GM12878 (cell line): ENCODE measurements around the gene ANKMY1.

Experiments
- ATF7 ChIP-seq: fragments of 450-650 bp; IDR thresholded peaks from 2 replicates; pipeline ENCODE4 v1.6.1; 2016; ENCODE audit warnings: low read depth, mild to moderate bottlenecking
- CHD2 ChIP-seq: IDR thresholded peaks from 2 replicates; pipeline ENCODE4 v1.6.1; 2011; ENCODE audit warnings: low read depth, low read length, improper control_type of control experiment, borderline replicate concordance
- CREM ChIP-seq: IDR thresholded peaks from 2 replicates; pipeline ENCODE4 v1.6.1; 2014; ENCODE audit warnings: antibody characterized with exemption, low read depth
- CTCF ChIP-seq, 3 experiments: IDR thresholded peaks in 2 of 3; conservative IDR thresholded peaks in 1 of 3; 2 replicates each; pipeline ENCODE4 v1.5.1; 2011; ENCODE audit warnings: low read depth in 3 of 3, low read length in 3 of 3, mild to moderate bottlenecking in 3 of 3, control low read depth in 2 of 3, moderate library complexity in 2 of 3, inconsistent platforms in 1 of 3, mixed read lengths in 1 of 3; ENCODE audit not compliant: control insufficient read depth in 2 of 3, insufficient read depth in 1 of 3; ENCODE audit errors: extremely low read depth in 1 of 3
- ESRRA ChIP-seq: IDR thresholded peaks from 2 replicates; pipeline ENCODE4 v1.6.1; 2012; ENCODE audit warnings: mild to moderate bottlenecking, low read length, improper control_type of control experiment
- MEF2A ChIP-seq: IDR thresholded peaks from 2 replicates; pipeline ENCODE4 v1.6.1; 2011; ENCODE audit warnings: low read depth, mild to moderate bottlenecking, low read length, moderate library complexity; ENCODE audit not compliant: insufficient read depth
- MTA3 ChIP-seq: IDR thresholded peaks from 2 replicates; pipeline ENCODE4 v1.6.1; 2012; ENCODE audit warnings: low read length, inconsistent platforms, borderline replicate concordance
- NBN ChIP-seq: fragments of 450-650 bp; IDR thresholded peaks from 2 replicates; pipeline ENCODE4 v1.6.1; 2016
- PBX3 ChIP-seq: IDR thresholded peaks from 2 replicates; pipeline ENCODE4 v1.6.1; 2011; ENCODE audit warnings: mild to moderate bottlenecking, low read depth, low read length, moderate library complexity; ENCODE audit not compliant: insufficient replicate concordance
- POLR2AphosphoS5 ChIP-seq: IDR thresholded peaks from 2 replicates; pipeline ENCODE4 v1.6.1; 2011; ENCODE audit warnings: mild to moderate bottlenecking, low read length, inconsistent platforms
- RBBP5 ChIP-seq: fragments of 200-600 bp; sonication (generic); conservative IDR thresholded peaks from 2 replicates; pipeline ENCODE4 v1.6.1; 2016
- SP1 ChIP-seq: IDR thresholded peaks from one replicate; pipeline ENCODE4 v1.6.1; 2011; ENCODE audit warnings: low read depth, low read length

DNA sequence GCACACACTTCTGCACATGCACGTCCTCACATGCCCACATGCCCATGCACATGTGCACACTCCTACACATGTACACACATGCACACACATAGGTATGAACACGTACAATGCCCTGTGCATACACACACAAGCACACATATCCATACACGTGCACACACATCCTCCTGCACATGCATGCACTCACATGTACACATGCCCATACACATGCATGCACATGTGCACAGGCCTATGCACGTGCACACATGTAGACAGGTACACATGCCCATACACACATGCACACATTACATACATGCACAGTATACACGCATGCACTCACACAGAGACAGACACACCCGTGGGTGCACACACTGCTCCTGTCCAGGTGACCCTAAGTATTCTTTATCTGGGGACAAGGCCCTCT lies 88.0 kb downstream of the ANKMY1 start:
- TF ChIP-seq PBX3 (no peak), MEF2A (no peak), ATF7 (no peak), RBBP5 (no peak), NBN (no peak), MTA3 (no peak), CTCF (IDR thresholded peaks at IDR 0.05 in 2 of 3, conservative IDR thresholded peaks at IDR 0.05 in 1 of 3; ENCODE audit: control insufficient read depth in 2 of 3, extremely low read depth in 1 of 3, insufficient read depth in 1 of 3, low read depth in 3 of 3, low read length in 3 of 3) (no peak), CHD2 (no peak), ESRRA (no peak), SP1 (no peak), POLR2AphosphoS5 (no peak), CREM (no peak)
